Measurements from ENCODE around the gene KRTAP10-6.
"Not testable (repeated sequence)": the region's sequence is repeated elsewhere in the genome, so short reads cannot be mapped to it uniquely, and the experiment has no call there.

The KRTAP10-6 gene

GRCh38 chr21:44555200-44555875 is 37.0 kb downstream of the KRTAP10-6 start:
- no peak for DNase-seq

DNA sequence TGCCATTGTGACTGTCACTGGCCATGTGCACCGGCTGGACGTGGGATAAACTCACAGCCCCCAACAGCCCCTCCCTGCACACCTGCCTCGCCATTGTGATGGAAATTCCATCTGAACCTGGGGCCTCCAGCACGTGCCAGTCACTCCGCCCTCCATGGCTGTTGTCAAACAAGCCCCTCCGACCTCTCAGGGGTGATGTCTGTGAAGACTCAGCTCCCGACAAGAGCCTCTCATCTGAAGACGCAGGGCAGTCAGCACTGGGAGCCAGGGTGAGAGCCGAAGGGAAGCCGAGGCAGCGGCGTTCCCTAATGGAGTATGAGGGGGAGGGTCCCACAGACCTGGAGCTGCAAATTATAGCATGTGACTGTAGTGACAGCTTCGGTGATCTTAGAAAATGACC is 39.6 kb downstream of the KRTAP10-6 start:
- DNase-seq = no peak

DNA sequence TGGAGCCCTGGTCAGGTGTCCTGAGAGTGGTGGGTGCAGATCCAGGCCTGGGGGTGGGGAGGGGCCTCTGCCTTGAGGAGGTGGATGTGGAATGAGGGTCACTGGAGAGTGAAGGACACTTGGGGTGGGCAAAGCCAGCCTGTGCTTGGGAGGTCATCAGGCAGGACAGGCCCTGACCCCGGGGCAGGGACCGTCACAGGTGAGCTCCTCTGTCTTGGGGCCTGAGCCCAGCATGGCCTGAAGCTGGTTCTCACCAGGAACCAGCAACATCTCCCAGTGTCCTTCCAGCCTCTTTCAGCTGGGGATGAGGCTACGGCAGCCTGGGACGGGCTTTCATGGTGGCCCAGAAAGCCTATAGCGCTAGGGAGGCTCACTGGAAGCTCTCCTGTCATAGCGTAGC is 40.2 kb downstream of the KRTAP10-6 start:
- no peak for DNase-seq

- no peak for DNase-seq
These were observed 40.9 kb downstream of the KRTAP10-6 start, which contains the start of gene KRTAP10-2 for GRCh38 chr21:44551340-44551961. Gene KRTAP10-2, minus strand, starts transcription at chr21:44551505. Its CDS starts 47 bp downstream, at chr21:44551458.

GRCh38 chr21:44550807-44551206 is 41.5 kb downstream of the KRTAP10-6 start:
- DNase-seq = no peak

- not testable (repeated sequence) for DNase-seq
These were observed 42.0 kb downstream of the KRTAP10-6 start for GRCh38 chr21:44550285-44550684.

GRCh38 chr21:44549525-44550211 is 42.6 kb downstream of the KRTAP10-6 start:
- no peak for DNase-seq

DNA sequence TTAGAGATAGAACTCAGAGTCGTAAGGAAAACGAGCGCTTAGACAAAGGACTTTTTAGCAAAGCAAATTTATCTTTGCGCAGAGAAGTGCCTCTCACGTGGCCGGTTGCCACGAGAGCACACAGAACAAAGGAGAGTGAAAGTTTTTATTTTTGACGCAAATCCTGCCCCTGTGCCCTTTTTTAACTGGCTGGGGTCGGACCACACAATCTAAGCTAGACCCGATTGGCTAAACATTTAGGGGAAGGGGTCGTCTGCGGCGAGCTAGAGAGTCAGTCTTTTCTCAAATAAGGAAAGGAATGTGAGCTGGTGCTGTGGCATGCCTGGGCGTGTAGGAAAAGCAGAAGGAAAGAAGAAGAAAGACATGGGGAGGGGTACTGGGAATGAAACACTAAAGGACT is 43.4 kb downstream of the KRTAP10-6 start:
- DNase-seq = no peak

DNA sequence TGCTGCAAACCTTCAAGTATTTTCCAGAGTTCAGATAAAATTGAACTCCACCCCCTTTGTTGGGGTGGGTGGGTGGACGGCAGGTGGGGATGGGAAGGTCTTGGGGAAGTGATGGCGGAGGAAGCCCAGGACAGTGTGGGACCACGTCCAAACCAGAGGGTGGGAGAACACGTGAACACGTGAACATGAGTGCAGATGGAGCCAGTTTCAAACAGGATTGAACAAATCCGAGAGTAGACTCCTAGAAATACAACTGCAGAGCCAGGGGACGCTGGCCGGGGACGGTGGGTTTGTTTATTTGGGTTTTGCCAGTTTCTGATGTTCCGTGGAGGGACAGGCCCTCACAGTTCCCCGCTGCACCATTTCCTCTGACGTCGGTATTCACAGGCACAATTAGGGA is 43.9 kb downstream of the KRTAP10-6 start:
- no peak for DNase-seq

GRCh38 chr21:44547656-44548331 is 44.5 kb downstream of the KRTAP10-6 start:
- DNase-seq = no peak

DNA sequence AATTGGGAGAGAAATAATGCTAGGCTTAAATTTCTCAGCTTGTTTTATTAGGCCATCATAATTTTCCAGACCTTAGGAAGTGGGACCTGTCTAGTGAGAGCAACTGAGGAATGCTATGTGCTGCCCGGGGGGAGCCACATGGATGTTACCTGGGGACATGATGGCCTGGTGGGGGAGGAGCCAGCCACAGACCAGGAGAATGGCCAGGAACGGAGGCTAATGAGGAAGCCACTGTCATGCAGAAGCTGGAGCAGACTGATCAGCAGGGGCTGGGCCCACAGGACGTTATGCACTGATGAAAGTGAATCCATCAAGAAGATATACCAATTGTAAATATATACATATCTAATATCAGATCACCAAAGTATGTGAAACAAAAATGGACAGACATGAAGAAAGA is 47.7 kb downstream of the KRTAP10-6 start:
- DNase-seq = no peak

GRCh38 chr21:44542716-44543115 is 49.6 kb downstream of the KRTAP10-6 start:
- no peak for DNase-seq
